ENCODE measurements around the gene MANBA.

MANBA gene

GRCh38 chr4:102792361-102792936 is 31.7 kb upstream of the MANBA start:
- TF ChIP-seq CTCF (IDR thresholded peaks at IDR 0.05; ENCODE audit: borderline replicate concordance, insufficient read depth, low read depth, low read length) = no peak

DNA sequence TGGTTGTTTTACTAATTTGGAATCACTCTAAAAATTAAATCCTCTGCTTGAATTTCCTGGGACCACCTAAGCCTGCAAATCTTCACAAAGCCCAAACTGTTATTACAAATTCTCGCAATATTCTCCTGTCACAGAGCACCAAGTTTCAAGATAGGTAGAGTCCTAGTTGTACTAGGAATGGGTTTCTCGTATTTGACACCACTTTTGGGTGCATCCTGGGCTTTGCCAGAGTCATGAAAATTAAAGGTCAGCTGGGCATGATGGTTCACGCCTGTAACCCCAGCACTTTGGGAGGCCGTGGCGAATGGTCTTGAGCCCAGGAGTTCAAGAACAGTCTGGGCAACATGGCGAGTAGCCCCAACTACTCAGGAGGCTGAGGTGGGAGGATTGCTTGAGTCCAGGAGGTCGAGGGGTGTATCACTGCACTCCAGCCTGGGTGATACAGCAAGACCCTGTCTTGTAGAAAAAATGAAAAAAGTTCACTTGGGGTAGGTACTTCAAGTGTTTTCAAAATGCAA is 30.6 kb upstream of the MANBA start:
- H3K4me3 ChIP-seq (ENCODE audit: low read depth, low read length) = no peak overlapping the region
- no peak for TF ChIP-seq CTCF (IDR thresholded peaks at IDR 0.05; ENCODE audit: borderline replicate concordance, insufficient read depth, low read depth, low read length)

More at GRCh38 chr4:102792361-102792936, 31.7 kb upstream of the MANBA start:
- no peak overlapping the region for H3K4me3 ChIP-seq (ENCODE audit: low read depth, low read length)

- no peak for TF ChIP-seq CTCF (IDR thresholded peaks at IDR 0.05; ENCODE audit: borderline replicate concordance, insufficient read depth, low read depth, low read length)
- H3K4me3 ChIP-seq (ENCODE audit: low read depth, low read length) = no peak overlapping the region
Observed at GRCh38 chr4:102789317-102789717, 28.5 kb upstream of the MANBA start.

DNA sequence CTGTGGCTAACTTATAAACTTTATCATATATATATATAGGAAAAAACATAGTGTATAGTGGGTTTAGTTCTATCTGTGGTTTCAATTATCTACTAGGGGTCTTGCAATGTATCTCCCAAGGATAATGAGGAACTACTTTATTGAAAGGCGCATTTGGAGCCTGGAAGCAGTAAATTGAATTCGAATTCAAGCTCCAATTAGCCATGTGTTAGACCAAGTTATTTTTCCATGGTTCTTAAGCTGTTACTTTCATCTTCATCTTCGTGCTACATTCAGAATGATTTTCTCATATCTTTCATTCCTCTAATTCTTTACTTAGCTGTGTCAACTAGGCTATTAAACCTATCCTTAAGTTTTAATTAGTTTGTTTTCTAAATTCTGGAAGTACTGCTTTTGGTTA is 27.2 kb upstream of the MANBA start:
- no peak overlapping the region for H3K4me3 ChIP-seq (ENCODE audit: low read depth, low read length)
- TF ChIP-seq CTCF (IDR thresholded peaks at IDR 0.05; ENCODE audit: borderline replicate concordance, insufficient read depth, low read depth, low read length) = no peak

GRCh38 chr4:102787096-102787881 is 26.5 kb upstream of the MANBA start:
- no peak for TF ChIP-seq CTCF (IDR thresholded peaks at IDR 0.05; ENCODE audit: borderline replicate concordance, insufficient read depth, low read depth, low read length)
- no peak overlapping the region for H3K4me3 ChIP-seq (ENCODE audit: low read depth, low read length)

DNA sequence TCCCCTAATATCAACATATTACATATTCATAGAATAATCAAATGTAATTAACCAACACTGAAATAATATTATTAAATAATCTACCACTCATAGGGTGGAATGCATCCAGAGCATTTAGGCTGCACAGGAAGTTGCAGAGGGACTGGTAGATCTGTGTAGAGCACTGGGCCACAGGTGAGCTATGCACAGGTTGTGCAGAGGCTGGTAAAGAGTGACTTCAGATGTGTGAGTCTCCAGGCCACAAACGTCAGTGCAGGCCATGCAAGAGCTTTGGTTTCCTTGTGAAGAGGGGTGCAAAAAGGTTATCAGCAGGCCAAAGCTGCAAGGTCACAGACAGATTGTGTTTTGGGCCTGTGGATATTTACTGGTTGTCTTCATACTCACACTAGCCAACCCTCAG is 25.5 kb upstream of the MANBA start:
- no peak for TF ChIP-seq CTCF (IDR thresholded peaks at IDR 0.05; ENCODE audit: borderline replicate concordance, insufficient read depth, low read depth, low read length)
- H3K4me3 ChIP-seq (ENCODE audit: low read depth, low read length) = no peak overlapping the region

GRCh38 chr4:102783006-102783405 is 22.2 kb upstream of the MANBA start:
- no peak for TF ChIP-seq CTCF (IDR thresholded peaks at IDR 0.05; ENCODE audit: borderline replicate concordance, insufficient read depth, low read depth, low read length)
- no peak overlapping the region for H3K4me3 ChIP-seq (ENCODE audit: low read depth, low read length)

Data from GM12875 (cell line).